Lower leg skin (tissue), 3 donors: ENCODE measurements around the gene MATN4.

Source experiments
- POLR2A ChIP-seq, 2 donors: fragments of 450-650 bp; IDR thresholded peaks; one replicate each; pipeline ENCODE4 v1.6.1; 2016 to 2017; ENCODE audit warnings: antibody characterized with exemption in 2 of 2, mild to moderate bottlenecking in 1 of 2, moderate library complexity in 1 of 2
- TF ChIP-seq, protein P1 (sequence below), 3 donors: fragments of 450-650 bp; IDR thresholded peaks; one replicate each; pipeline ENCODE4 v1.5.1; 2016; ENCODE audit warnings: antibody characterized with exemption in 3 of 3, mild to moderate bottlenecking in 3 of 3, moderate library complexity in 2 of 3

DNA sequence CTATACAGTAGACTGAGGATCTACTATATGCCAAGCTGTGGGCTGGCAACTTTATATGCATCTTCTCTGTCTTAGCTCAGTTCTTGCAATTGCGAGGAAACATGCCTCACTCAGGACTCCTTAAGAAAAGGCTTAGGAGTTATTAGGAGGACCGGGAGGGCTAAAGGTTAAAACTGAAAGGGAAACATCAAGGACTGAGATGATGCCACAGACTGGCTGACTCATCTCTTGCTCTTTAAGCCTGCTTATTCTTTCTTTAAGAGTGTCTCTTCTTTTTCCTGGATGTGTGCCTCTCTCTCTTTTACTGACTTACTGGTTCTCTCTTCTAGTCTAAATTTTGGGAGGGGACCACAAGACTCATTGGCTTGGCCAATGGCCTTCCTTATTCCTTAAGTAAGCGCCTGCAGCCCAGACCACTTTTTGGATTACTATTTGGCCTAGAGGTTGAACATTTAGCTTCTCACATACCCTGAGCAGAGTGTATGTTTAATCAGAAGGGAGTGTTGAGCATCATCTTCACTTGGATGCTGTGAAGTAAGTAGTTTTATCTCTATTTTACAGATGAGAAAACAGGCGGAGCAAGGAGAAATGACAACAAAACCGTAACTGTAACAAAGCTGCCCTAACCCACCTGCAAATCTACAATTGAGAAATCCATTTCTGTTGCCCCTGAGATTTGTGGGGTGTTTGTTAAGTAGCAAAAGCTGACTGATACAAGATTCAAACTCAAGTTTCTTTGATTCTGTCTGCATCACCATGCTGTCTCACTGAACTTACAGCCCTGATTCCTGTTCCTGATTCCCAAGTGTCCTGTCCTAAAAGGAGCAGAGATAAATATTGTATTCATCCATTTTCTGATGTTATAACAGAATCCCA is 47.3 kb upstream of the MATN4 start:
- TF ChIP-seq, protein P1, sequence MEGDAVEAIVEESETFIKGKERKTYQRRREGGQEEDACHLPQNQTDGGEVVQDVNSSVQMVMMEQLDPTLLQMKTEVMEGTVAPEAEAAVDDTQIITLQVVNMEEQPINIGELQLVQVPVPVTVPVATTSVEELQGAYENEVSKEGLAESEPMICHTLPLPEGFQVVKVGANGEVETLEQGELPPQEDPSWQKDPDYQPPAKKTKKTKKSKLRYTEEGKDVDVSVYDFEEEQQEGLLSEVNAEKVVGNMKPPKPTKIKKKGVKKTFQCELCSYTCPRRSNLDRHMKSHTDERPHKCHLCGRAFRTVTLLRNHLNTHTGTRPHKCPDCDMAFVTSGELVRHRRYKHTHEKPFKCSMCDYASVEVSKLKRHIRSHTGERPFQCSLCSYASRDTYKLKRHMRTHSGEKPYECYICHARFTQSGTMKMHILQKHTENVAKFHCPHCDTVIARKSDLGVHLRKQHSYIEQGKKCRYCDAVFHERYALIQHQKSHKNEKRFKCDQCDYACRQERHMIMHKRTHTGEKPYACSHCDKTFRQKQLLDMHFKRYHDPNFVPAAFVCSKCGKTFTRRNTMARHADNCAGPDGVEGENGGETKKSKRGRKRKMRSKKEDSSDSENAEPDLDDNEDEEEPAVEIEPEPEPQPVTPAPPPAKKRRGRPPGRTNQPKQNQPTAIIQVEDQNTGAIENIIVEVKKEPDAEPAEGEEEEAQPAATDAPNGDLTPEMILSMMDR (IDR thresholded peaks at IDR 0.05), result no peak
- no peak for TF ChIP-seq POLR2A (IDR thresholded peaks at IDR 0.05)
